Liver (tissue), 9 donors: ENCODE measurements around the gene TSPYL6. TPM values are rescaled to one million over a fixed set of nuclear protein-coding genes. Genes with fewer than 3 reads are reported as not detected.

Source experiments
- DNase-seq: peaks from one replicate; pipeline ENCODE4 v3.0.0-alpha.2; 2017; ENCODE audit warnings: low spot score
- H3K27ac ChIP-seq, 2 donors: one replicate each; pipeline ENCODE4 v1.7.0; 2013; ENCODE audit warnings: inconsistent platforms in 2 of 2, low read length in 2 of 2, control low read depth in 1 of 2, low read depth in 1 of 2, mild to moderate bottlenecking in 1 of 2
- H3K27me3 ChIP-seq, 4 donors: one replicate each; pipeline versions ENCODE4 v1.6.1 to v1.7.0; 2013; ENCODE audit warnings: low read length in 3 of 4, inconsistent platforms in 1 of 4, mild to moderate bottlenecking in 1 of 4, moderate library complexity in 1 of 4; ENCODE audit not compliant: control insufficient read depth in 4 of 4, insufficient read depth in 4 of 4
- H3K36me3 ChIP-seq, 4 donors: one replicate each; pipeline versions ENCODE4 v1.6.1 to v1.7.0; 2013; ENCODE audit warnings: low read length in 3 of 4, mild to moderate bottlenecking in 3 of 4, low read depth in 1 of 4, moderate library complexity in 1 of 4; ENCODE audit not compliant: control insufficient read depth in 4 of 4, insufficient read depth in 3 of 4
- H3K4me1 ChIP-seq, 4 donors: one replicate each; pipeline versions ENCODE4 v1.6.1 to v1.7.0; 2013; ENCODE audit warnings: low read length in 3 of 4, mild to moderate bottlenecking in 3 of 4, moderate library complexity in 1 of 4; ENCODE audit not compliant: control insufficient read depth in 4 of 4, insufficient read depth in 4 of 4
- H3K4me3 ChIP-seq, 3 donors: one replicate each; pipeline versions ENCODE4 v1.6.1 to v1.7.0; 2013; ENCODE audit warnings: low read length in 3 of 3, control low read depth in 1 of 3, low read depth in 1 of 3, mild to moderate bottlenecking in 1 of 3
- H3K9ac ChIP-seq, 2 donors: one replicate each; pipeline ENCODE4 v1.7.0; 2013; ENCODE audit warnings: low read length in 2 of 2, mild to moderate bottlenecking in 2 of 2, moderate library complexity in 2 of 2, control low read depth in 1 of 2, low read depth in 1 of 2
- H3K9me3 ChIP-seq, 4 donors: one replicate each; pipeline versions ENCODE4 v1.6.1 to v1.7.0; 2013; ENCODE audit warnings: low read length in 3 of 4; ENCODE audit not compliant: control insufficient read depth in 4 of 4
- EGR1 ChIP-seq, 2 donors: IDR thresholded peaks; 2 replicates each; pipeline ENCODE4 v1.6.1; 2016 to 2018; ENCODE audit warnings: antibody characterized with exemption in 2 of 2, low read depth in 2 of 2
- FOXA1 ChIP-seq: IDR thresholded peaks from 2 replicates; pipeline ENCODE4 v1.6.1; 2016; ENCODE audit warnings: antibody characterized with exemption
- FOXA2 ChIP-seq: IDR thresholded peaks from 2 replicates; pipeline ENCODE4 v1.6.1; 2016; ENCODE audit warnings: antibody characterized with exemption
- GABPA ChIP-seq, 2 donors: IDR thresholded peaks in 1 of 2; conservative IDR thresholded peaks in 1 of 2; 2 replicates each; pipeline ENCODE4 v1.6.1; 2016; ENCODE audit warnings: antibody characterized with exemption in 2 of 2, mild to moderate bottlenecking in 1 of 2, moderate library complexity in 1 of 2
- HNF4A ChIP-seq, 2 donors: conservative IDR thresholded peaks; 2 replicates each; pipeline ENCODE4 v1.6.1; 2016; ENCODE audit warnings: antibody characterized with exemption in 2 of 2, mild to moderate bottlenecking in 2 of 2
- HNF4G ChIP-seq: IDR thresholded peaks from 2 replicates; pipeline ENCODE4 v1.6.1; 2016; ENCODE audit warnings: antibody characterized with exemption
- JUND ChIP-seq, 2 donors: IDR thresholded peaks; 2 replicates each; pipeline ENCODE4 v1.6.1; 2016; ENCODE audit warnings: antibody characterized with exemption in 2 of 2
- NR2F2 ChIP-seq: IDR thresholded peaks from 2 replicates; pipeline ENCODE4 v1.6.1; 2016; ENCODE audit warnings: antibody characterized with exemption
- RAD21 ChIP-seq, 2 donors: IDR thresholded peaks; 2 replicates each; pipeline ENCODE4 v1.6.1; 2016; ENCODE audit warnings: antibody characterized with exemption in 2 of 2, mild to moderate bottlenecking in 2 of 2
- RXRA ChIP-seq, 2 donors: IDR thresholded peaks; 2 replicates each; pipeline ENCODE4 v1.6.1; 2017 to 2018; ENCODE audit warnings: antibody characterized with exemption in 2 of 2, mild to moderate bottlenecking in 1 of 2
- SP1 ChIP-seq: IDR thresholded peaks from 2 replicates; pipeline ENCODE4 v1.6.1; 2018; ENCODE audit warnings: antibody characterized with exemption, mild to moderate bottlenecking
- TAF1 ChIP-seq: conservative IDR thresholded peaks from 2 replicates; pipeline ENCODE4 v1.6.1; 2016; ENCODE audit warnings: antibody characterized with exemption, mild to moderate bottlenecking
- YY1 ChIP-seq: IDR thresholded peaks from 2 replicates; pipeline ENCODE4 v1.6.1; 2016; ENCODE audit warnings: antibody characterized with exemption, mild to moderate bottlenecking
- WGBS: extraction: QIAGEN DNeasy Blood & Tissue Kit; methylation state at CpG from one replicate; pipeline ENCODE4 v1.1.7; 2013; 5-methylcytosine and 5-hydroxymethylcytosine counted together
- polyA plus RNA-seq, 2 donors: library from polyadenylated mRNA; stranded (reverse) in 1 of 2; unstranded in 1 of 2; fragments of 200-250 nt in 1 of 2; fragments of >200 nt in 1 of 2; fragmentation: Nextera tagmentation in 1 of 2; extraction: Ambion mirVana in 1 of 2; gene quantifications; one replicate each; pipeline versions ENCODE4 v1.2.1 to v1.2.3, GENCODE V29; 2013 to 2015
- total RNA-seq, 2 donors: library from RNA; depleted of rRNA; stranded (reverse); fragments of >200 nt; gene quantifications; one replicate each; pipeline ENCODE4 v1.2.3, GENCODE V29; 2014
- TF ChIP-seq, protein P1 (sequence below): fragments of 150-350 bp; IDR thresholded peaks from 2 replicates; pipeline ENCODE4 v1.5.1; 2017; ENCODE audit warnings: improper control_type of control experiment, low read depth, low read length; ENCODE audit not compliant: missing input control
- TF ChIP-seq, protein P2 (sequence below): IDR thresholded peaks from 2 replicates; pipeline ENCODE4 v1.6.1; 2016; ENCODE audit warnings: antibody characterized with exemption, mild to moderate bottlenecking
- TF ChIP-seq, protein P3 (sequence below): IDR thresholded peaks from 2 replicates; pipeline ENCODE4 v1.6.1; 2016; ENCODE audit warnings: antibody characterized with exemption
- TF ChIP-seq, protein P4 (sequence below): IDR thresholded peaks from 2 replicates; pipeline ENCODE4 v1.6.1; 2016; ENCODE audit warnings: antibody characterized with exemption
- TF ChIP-seq, protein P5 (sequence below): IDR thresholded peaks from 2 replicates; pipeline ENCODE4 v1.6.1; 2016; ENCODE audit warnings: antibody characterized with exemption
- donor health status: healthy.
- donor health status: healthy.
- donor health status: healthy.
- donor health status: healthy.
- donor health status: healthy.

TSPYL6 gene
- total and polyA plus RNA-seq, 4 donors: under 0.01 to 0.04 TPM; not detected in 2

DNA sequence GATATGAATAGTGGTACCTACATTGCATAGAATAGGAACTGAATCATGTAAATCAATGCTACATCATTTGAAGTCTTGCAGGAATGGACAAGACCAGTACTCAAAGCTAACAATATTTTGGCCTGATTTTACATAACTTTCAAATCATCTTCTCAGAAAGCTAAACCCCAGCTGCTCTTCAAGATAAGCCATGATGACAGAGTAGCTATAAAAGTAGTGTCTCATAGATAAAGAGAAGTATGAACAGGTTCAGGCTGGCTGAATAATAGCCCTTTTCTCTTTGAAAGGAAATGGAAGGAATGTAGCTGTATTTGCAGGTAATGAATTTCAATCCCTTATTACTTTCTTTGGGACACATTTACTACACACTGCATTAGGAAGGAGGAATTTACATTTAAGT, 28.2 kb downstream of the TSPYL6 start:
- no peak for TF ChIP-seq YY1
- TF ChIP-seq EGR1 (IDR thresholded peaks at IDR 0.05; ENCODE audit: low read depth in 2 of 2): no peak
- TF ChIP-seq, protein P1, sequence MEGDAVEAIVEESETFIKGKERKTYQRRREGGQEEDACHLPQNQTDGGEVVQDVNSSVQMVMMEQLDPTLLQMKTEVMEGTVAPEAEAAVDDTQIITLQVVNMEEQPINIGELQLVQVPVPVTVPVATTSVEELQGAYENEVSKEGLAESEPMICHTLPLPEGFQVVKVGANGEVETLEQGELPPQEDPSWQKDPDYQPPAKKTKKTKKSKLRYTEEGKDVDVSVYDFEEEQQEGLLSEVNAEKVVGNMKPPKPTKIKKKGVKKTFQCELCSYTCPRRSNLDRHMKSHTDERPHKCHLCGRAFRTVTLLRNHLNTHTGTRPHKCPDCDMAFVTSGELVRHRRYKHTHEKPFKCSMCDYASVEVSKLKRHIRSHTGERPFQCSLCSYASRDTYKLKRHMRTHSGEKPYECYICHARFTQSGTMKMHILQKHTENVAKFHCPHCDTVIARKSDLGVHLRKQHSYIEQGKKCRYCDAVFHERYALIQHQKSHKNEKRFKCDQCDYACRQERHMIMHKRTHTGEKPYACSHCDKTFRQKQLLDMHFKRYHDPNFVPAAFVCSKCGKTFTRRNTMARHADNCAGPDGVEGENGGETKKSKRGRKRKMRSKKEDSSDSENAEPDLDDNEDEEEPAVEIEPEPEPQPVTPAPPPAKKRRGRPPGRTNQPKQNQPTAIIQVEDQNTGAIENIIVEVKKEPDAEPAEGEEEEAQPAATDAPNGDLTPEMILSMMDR: no peak
- TF ChIP-seq HNF4G: no peak
- TF ChIP-seq FOXA2: no peak
- TF ChIP-seq TAF1: no peak
- no peak for TF ChIP-seq JUND (IDR thresholded peaks at IDR 0.05)
- TF ChIP-seq, protein P2, sequence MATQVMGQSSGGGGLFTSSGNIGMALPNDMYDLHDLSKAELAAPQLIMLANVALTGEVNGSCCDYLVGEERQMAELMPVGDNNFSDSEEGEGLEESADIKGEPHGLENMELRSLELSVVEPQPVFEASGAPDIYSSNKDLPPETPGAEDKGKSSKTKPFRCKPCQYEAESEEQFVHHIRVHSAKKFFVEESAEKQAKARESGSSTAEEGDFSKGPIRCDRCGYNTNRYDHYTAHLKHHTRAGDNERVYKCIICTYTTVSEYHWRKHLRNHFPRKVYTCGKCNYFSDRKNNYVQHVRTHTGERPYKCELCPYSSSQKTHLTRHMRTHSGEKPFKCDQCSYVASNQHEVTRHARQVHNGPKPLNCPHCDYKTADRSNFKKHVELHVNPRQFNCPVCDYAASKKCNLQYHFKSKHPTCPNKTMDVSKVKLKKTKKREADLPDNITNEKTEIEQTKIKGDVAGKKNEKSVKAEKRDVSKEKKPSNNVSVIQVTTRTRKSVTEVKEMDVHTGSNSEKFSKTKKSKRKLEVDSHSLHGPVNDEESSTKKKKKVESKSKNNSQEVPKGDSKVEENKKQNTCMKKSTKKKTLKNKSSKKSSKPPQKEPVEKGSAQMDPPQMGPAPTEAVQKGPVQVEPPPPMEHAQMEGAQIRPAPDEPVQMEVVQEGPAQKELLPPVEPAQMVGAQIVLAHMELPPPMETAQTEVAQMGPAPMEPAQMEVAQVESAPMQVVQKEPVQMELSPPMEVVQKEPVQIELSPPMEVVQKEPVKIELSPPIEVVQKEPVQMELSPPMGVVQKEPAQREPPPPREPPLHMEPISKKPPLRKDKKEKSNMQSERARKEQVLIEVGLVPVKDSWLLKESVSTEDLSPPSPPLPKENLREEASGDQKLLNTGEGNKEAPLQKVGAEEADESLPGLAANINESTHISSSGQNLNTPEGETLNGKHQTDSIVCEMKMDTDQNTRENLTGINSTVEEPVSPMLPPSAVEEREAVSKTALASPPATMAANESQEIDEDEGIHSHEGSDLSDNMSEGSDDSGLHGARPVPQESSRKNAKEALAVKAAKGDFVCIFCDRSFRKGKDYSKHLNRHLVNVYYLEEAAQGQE: no peak
- no peak for TF ChIP-seq SP1
- no peak for TF ChIP-seq GABPA (IDR thresholded peaks at IDR 0.05 in 1 of 2, conservative IDR thresholded peaks at IDR 0.05 in 1 of 2)
- TF ChIP-seq, protein P3, sequence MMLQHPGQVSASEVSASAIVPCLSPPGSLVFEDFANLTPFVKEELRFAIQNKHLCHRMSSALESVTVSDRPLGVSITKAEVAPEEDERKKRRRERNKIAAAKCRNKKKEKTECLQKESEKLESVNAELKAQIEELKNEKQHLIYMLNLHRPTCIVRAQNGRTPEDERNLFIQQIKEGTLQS: no peak
- TF ChIP-seq, protein P4, sequence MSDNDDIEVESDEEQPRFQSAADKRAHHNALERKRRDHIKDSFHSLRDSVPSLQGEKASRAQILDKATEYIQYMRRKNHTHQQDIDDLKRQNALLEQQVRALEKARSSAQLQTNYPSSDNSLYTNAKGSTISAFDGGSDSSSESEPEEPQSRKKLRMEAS: no peak
- no peak for TF ChIP-seq RXRA (IDR thresholded peaks at IDR 0.05)
- no peak for TF ChIP-seq FOXA1
- TF ChIP-seq, protein P5, sequence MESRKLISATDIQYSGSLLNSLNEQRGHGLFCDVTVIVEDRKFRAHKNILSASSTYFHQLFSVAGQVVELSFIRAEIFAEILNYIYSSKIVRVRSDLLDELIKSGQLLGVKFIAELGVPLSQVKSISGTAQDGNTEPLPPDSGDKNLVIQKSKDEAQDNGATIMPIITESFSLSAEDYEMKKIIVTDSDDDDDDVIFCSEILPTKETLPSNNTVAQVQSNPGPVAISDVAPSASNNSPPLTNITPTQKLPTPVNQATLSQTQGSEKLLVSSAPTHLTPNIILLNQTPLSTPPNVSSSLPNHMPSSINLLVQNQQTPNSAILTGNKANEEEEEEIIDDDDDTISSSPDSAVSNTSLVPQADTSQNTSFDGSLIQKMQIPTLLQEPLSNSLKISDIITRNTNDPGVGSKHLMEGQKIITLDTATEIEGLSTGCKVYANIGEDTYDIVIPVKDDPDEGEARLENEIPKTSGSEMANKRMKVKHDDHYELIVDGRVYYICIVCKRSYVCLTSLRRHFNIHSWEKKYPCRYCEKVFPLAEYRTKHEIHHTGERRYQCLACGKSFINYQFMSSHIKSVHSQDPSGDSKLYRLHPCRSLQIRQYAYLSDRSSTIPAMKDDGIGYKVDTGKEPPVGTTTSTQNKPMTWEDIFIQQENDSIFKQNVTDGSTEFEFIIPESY: no peak
- TF ChIP-seq NR2F2: no peak
- no peak for TF ChIP-seq HNF4A (conservative IDR thresholded peaks at IDR 0.05)
- TF ChIP-seq RAD21 (IDR thresholded peaks at IDR 0.05): no peak
- Histone ChIP-seq H3K36me3 (no peaks in the 10 kb centered on the region), H3K9ac (no peak overlapping the region), H3K4me1 (no peaks in the 10 kb centered on the region), H3K9me3 (no peaks in the 10 kb centered on the region), H3K27me3 (no peaks in the 10 kb centered on the region), H3K27ac (no peak overlapping the region), H3K4me3 (no peak overlapping the region)
- DNase-seq: no peak

DNA sequence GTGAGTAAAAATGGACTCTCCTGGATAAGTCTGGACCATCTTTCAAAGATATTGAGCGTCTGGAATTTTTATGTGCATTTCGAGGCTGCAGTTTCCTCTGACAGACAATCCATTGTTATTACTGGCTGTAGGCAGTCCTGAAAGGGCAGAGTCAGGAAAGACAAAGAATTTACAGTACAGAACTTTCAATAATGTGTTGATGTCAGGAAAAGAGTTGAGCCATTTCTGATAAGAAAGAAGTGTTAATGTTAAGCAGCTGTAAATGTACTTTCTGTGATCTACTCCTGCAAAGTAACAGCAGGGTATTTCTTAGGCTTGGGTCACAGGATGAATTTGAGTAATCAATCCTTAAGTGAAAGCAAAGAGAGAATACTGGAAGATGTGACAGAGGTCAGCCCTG, 29.8 kb downstream of the TSPYL6 start:
- no peak overlapping the region for H3K27ac ChIP-seq
- H3K27me3 ChIP-seq: no peaks in the 10 kb centered on the region
- H3K4me3 ChIP-seq: no peak overlapping the region
- 80% methylated on average over 2 of the region's 2 CpGs for WGBS
- DNase-seq: no peak
- no peaks in the 10 kb centered on the region for H3K4me1 ChIP-seq
- no peaks in the 10 kb centered on the region for H3K9me3 ChIP-seq
- no peaks in the 10 kb centered on the region for H3K36me3 ChIP-seq
- H3K9ac ChIP-seq: no peak overlapping the region
- TF ChIP-seq JUND (IDR thresholded peaks at IDR 0.05) (no peak), FOXA1 (no peak), RXRA (IDR thresholded peaks at IDR 0.05) (no peak), EGR1 (IDR thresholded peaks at IDR 0.05; ENCODE audit: low read depth in 2 of 2) (no peak), NR2F2 (no peak), HNF4A (conservative IDR thresholded peaks at IDR 0.05) (no peak), YY1 (no peak), RAD21 (IDR thresholded peaks at IDR 0.05) (no peak), GABPA (IDR thresholded peaks at IDR 0.05 in 1 of 2, conservative IDR thresholded peaks at IDR 0.05 in 1 of 2) (no peak), SP1 (no peak)
- TF ChIP-seq, protein P4: no peak
- TF ChIP-seq, protein P3: no peak
- TF ChIP-seq, protein P1: no peak
